Effector CD8-positive, alpha-beta T cell (primary cell): ENCODE data around the gene LNP1.
A peak's percentile ranks its signal among the peaks of the same experiment; 100 is the strongest.
"Not testable (repeated sequence)": the region's sequence is repeated elsewhere in the genome, so short reads cannot be mapped to it uniquely, and the experiment has no call there.

Source experiments
- DNase-seq: peaks from one replicate; lab custom pipeline; 2025; lab: John Stamatoyannopoulos, UW
- total RNA-seq, 4 experiments: gene quantifications; one replicate each; lab custom pipeline; 2026; lab: John Stamatoyannopoulos, UW

LNP1 gene, protein sequence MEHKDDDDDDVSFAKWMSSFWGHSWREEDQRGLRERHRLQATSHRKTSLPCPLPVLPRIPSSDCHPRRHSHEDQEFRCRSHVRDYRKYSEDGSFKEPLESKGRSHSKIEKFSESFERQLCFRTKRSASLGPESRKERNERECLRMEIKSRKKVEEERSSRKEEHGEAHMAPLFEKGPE
- total RNA-seq, result 0.85 to 1.4 (median 1.3) reads per million in 4 experiments

DNA sequence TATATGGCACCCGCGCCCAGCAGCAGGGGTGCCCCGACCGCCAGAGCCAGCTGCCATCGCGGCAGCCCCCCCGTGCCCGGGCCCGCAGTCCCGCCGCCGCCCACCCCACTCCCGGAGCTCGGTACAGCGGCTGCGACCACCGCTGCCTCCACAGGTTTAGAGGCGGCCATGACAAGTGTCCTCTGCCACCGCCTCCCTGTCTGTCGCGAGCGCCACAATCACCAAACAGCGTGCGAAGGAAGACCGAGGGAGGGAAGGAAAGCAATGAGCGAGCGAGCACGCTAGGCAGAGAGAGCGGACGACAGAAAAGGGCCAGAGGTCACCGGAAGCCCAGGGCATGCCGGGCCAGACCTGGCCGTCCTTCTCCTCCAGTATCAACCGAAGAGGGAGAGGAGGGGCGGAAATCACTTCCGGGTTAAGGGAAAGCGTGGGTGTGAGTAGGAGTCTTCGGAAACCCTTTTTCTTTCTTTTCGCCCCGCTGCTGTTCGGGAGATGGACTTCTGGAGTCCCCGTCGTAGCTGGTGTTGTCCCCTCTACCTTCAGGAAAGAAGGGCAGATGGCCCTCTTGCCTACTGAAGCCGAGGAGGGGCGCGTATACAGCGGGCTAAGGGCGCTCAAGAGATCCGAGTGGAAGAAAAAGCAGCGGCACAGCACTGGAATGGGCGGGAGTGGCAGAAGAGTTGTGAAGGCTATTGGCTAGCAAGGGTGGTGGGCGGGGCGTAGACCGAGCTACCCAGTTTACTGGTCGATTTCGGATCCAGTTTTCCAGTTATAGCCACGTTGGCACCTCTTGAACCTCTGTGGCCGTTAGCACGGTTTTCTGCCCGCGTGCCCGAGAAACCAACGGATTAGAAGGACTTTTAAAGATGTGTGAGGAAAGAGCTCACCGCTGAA, at the start of gene LNP1, which contains the start of gene TOMM70:
LNP1 (plus strand) TSS at position 760 of the 894 bp plus-strand sequence. CDS start 28,191 bp downstream, outside the sequence.
TOMM70 (minus strand) TSS at position 310 of the 894 bp plus-strand sequence; CDS start at position 170, 140 bp downstream.
- DNase-seq, result peak; percentile 85

DNA sequence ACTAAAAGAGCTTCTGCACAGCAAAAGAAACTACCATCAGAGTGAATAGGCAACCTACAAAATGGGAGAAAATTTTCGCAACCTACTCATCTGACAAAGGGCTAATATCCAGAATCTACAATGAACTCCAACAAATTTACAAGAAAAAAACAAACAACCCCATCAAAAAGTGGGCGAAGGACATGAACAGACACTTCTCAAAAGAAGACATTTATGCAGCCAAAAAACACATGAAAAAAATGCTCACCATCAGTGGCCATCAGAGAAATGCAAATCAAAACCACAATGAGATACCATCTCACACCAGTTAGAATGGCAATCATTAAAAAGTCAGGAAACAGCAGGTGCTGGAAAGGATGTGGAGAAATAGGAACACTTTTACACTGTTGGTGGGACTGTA, 49.6 kb upstream of the LNP1 start:
- not testable (repeated sequence) for DNase-seq

- DNase-seq, result no peak
Observed at GRCh38 chr3:100352296-100353231, 48.8 kb upstream of the LNP1 start.

DNA sequence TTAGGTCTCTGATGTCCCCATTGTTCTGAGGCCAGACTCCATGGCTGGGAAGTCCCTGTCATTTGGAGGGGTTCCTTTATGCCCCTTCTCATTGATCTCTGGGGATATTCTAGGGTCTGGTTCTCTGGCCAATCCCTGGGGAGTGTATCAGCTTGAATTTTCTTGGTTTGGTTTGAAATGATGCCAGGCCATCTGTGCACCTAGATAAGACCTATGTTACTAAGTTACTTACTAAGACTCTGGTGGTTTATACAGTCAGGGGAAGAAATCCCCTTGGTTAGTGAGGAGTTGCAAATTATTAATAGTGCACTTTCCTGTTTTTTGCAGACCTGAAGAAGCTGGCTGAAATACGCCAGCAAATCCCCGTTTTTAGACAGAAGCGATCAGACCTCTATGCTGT, 46.5 kb upstream of the LNP1 start:
- no peak for DNase-seq

DNA sequence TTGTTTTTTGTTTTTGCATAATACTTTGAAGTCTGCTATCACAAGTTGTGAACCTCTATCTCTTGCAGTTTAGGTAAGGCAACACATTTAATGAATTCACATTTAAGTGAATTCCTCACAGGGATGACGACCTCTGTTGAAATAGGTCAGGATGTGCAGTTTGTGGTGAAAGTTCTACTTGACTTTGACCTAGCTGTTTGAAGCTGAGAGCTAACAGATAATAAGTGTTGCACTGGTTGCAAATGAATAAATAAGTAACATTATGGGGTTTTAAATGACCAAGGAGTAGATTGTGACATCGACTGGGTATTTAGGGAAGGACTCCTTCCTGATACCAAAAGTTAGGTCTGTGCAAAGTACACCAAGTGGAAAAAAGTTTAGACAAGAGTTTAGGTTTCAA, 42.9 kb upstream of the LNP1 start:
- no peak for DNase-seq

DNA sequence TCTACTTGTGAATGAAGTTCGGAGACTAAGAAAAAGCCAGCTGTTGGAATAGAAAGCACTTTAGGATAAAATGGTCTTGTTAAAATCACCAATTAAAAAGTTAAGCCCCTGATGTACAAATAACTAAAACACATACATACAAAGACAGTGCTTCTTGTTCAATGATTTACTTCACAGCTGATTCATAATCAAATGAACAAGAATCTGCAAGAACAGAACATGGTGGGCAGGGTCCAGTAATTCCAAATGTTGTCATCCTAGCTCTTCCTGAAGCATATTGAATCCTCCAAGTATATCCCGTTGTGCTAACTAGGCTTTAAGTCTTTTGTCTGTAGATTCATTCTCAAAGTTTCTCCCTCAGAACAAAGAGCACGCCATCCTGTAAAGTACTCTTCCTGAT, 42.3 kb upstream of the LNP1 start:
- no peak for DNase-seq

- DNase-seq, result no peak
Observed at GRCh38 chr3:100360757-100361496, 40.4 kb upstream of the LNP1 start.

GRCh38 chr3:100361897-100362296, 39.4 kb upstream of the LNP1 start:
- DNase-seq, result no peak

- no peak for DNase-seq
Observed at GRCh38 chr3:100364421-100364820, 36.9 kb upstream of the LNP1 start.

DNA sequence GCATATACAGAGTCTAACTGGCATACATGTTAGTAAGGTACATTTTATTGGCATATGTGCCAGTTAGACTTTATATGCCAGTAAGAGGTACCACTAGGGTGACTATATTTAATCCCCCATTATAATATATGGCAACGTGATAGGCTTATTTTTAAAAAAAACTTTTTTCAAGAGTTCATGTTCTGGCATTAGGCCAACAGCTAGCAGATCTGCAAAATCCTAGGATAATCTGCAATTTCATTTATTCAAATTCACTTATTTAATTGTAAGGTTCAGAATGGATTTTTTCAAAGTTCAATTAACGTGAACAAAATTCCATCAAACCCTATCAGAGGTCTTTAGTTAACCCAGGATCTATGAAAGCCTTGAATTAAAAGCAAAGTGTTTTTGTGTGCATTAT, 34.9 kb upstream of the LNP1 start:
- no peak for DNase-seq

DNA sequence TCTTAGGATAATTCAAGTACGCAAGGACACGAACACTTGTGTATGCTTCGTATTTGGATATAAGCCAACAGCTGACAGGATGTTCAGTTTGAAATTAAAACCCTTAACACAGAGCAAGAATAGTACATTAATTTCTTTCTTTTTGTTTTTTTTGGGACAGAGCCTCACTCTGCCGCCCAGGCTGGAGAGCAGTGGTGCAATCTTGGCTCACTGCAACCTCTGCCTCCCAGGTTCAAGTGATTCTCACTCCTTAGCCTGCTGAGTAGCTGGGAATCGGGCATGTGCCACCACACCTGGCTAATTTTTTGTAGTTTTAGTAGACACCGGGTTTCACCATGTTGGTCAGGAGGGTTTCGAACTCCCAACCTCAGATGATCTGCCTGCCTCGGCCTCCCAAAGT, 32.9 kb upstream of the LNP1 start:
- no peak for DNase-seq

DNA sequence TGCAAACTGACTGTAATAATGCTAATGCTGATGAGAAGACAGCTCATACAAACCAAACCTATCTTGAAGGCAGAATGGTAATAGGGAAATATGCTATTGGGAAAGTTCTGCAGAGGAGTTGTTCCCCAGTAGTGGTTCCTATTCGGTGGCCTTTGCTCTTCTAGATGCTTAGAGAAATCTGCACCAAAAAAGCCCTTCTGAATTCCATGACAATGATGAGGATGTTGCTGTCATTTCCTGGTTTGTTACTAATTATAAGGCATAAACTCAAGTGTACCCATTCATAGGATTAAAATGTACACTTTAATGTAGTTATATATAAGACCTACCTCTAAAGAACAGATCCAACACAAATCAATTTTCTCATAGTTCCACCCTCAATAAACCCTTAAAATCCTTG, 30.6 kb upstream of the LNP1 start:
- DNase-seq, result no peak

GRCh38 chr3:100374521-100374920, 26.8 kb upstream of the LNP1 start:
- no peak for DNase-seq

DNA sequence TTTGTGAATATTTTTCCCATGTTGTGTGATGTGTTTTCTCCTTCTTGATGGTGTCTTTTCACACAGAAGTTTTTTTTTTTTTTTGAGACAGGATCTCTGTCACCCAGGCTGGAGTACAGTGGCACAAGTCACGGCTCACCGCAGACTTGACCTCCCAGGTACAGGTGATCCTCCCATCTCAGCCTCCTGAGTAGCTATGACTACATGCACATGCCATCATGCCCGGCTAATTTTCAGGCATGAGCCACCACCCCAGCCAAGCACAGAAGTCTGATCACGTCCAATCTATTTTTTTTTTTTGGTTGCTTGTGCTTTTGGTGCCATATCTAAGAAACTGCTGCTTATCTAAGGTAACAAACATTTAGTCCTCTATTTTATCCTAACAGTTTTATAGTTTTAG, 25.0 kb upstream of the LNP1 start:
- DNase-seq, result no peak

DNA sequence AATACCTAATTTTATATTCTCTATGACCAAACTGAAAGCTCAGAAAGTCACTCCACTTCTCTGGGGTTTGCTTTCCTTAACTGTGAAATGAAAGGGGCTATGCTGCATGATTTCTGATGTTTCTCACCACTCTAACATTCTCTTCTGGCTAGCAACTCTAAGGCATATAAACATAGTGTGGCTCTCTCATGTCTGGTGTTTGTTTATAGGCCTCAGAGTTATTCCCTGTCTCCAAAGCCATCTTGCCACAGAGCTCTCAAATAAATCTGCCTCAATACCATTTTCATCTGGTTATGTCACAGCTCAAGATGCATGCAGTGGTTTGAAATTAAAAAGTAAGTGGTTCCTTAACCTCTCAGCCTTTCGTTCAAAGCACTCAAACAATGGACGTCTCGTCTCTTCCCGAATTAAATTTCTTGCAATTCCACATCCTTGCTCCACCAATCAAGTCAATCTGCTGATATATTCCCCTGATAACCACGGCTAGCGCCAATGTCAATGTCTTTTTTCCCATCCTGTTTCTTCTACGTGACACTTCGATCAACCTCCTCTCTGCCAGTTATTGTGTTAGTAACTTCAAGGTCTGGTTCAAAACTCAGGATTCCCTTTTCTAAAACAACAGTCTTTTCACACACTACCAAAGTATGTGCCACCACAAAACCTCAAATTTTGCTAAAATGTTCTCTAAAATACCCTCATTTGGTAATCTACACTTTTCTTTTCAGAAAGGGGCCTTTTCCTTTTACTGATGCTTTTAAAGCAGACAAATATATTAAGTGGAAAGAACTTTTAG, 16.4 kb upstream of the LNP1 start:
- no peak for DNase-seq

DNA sequence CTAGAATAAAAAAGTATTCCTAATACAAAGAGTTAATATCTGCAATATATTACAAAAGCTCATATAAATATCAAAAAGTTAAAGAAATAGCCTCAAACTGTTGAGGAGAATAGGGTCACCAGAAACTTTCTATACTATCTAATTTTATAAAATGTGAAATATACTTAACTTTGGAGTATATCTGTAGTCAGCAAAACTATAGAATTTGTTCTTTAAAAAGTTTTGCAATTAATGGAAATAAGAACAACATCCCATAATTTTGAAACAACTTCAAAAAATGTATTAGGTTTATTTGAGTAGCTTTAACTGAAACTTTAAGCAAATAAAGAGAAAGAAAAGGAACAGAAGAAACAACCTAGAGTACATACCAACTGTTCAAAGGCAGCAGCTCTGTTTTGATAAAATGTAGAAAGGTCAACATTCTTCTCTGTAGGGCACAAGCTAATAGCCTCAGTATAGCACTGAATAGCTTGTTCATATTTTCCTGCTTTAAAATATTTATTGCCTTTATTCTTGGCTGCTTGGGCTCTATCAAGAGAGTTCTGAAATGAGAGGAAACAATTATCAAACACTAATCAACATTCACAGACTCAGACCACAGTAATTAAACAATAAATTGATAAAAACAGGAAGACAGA, 14.8 kb upstream of the LNP1 start:
- DNase-seq, result no peak

DNA sequence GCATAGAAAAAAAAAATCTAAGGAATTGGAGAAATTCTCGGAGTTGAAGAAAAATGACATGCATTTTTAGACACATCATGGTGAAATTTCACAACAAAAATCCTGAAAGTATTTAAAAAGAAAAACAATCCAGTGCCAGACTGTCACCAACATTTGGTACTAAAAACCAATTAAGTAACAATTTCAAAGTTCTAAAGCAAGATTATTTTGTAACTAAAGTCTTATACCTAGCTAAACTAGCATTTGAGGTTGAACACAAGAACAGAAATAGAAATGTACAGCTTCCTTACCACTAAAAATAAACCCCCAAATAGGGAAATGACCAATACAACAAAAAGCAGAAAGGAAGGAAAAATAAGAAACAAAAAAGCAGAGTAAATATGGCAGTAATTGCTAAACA, 12.3 kb upstream of the LNP1 start:
- no peak for DNase-seq

GRCh38 chr3:100395679-100396431, 5.5 kb upstream of the LNP1 start:
- DNase-seq, result no peak

- DNase-seq, result no peak
Observed at GRCh38 chr3:100396967-100397366, 4.4 kb upstream of the LNP1 start.
